Measurements from ENCODE around the gene SP140L.
"Not testable (repeated sequence)": the region's sequence is repeated elsewhere in the genome, so short reads cannot be mapped to it uniquely, and the experiment has no call there.

Gene SP140L

GRCh38 chr2:230323385-230324106 lies 3.4 kb upstream of the SP140L start:
- in situ Hi-C loops (cut with MboI; ENCODE audit: low sequenced_read_pairs): no loop called here

DNA sequence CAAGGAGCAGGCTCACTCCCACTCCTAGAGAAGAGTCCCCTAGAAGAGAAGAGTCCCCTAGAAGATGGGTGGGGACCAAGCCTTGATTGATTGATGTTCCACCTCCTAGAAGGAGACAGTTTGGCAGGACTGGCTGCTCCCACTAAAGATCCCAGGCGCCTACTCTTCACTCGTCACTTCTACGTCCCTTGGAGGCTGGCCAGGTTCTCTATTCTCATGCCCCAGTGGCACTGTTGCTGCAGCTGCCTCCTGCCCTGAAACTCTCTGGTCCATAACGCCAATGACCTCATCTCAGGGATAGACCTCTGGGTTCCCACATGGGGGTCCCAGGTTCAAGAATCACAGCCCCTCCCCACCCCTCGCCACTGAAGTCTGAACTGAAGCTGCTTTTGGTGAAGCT lies 2.5 kb upstream of the SP140L start:
- in situ Hi-C loops (cut with MboI; ENCODE audit: low sequenced_read_pairs): no loop called here

GRCh38 chr2:230325316-230326243 lies 1.4 kb upstream of the SP140L start:
- in situ Hi-C loops (cut with MboI; ENCODE audit: low sequenced_read_pairs): no loop called here

- in situ Hi-C loops (cut with MboI; ENCODE audit: low sequenced_read_pairs): no loop called here
Measured at GRCh38 chr2:230327418-230328154, 593 bp downstream of the SP140L start.

GRCh38 chr2:230328155-230328458 lies 1.1 kb downstream of the SP140L start:
- in situ Hi-C loops (cut with MboI; ENCODE audit: low sequenced_read_pairs): no loop called here

DNA sequence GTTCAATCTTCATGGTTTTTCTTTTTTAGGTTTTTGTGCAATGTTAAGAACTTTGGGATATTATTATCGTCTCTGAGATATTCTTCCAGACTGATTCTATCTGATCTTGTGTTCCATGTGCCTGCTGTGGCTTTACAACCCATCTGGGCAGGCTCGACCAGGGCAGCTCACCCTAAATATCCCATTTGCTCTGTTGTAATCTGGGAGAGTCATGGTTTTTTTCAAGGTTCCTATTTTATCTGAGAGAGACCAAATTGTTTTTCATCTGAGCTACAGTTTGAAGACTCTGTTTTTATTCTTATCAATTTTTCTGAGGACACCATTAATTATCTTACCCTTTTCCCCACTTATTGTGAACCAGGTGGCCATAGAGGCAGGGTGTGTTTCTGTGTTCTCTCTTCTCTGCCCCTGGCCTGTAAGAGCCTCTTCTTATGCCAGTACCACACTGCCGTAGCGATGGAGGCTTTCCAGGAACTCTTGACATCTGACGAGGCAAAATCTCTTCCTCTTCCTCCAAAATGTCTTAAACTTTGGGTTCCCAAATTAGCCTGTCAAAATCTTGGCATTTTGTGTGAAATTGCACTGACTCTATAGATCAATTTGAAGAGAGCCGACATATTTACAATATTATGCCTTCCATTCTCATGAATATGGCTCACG lies 3.1 kb downstream of the SP140L start:
- in situ Hi-C loops (cut with MboI; ENCODE audit: low sequenced_read_pairs): no loop called here

- in situ Hi-C loops (cut with MboI; ENCODE audit: low sequenced_read_pairs): no loop called here
Measured at GRCh38 chr2:230330725-230331124, 3.7 kb downstream of the SP140L start.

- in situ Hi-C loops (cut with MboI; ENCODE audit: low sequenced_read_pairs): no loop called here
Measured at GRCh38 chr2:230335461-230335863, 8.5 kb downstream of the SP140L start.

DNA sequence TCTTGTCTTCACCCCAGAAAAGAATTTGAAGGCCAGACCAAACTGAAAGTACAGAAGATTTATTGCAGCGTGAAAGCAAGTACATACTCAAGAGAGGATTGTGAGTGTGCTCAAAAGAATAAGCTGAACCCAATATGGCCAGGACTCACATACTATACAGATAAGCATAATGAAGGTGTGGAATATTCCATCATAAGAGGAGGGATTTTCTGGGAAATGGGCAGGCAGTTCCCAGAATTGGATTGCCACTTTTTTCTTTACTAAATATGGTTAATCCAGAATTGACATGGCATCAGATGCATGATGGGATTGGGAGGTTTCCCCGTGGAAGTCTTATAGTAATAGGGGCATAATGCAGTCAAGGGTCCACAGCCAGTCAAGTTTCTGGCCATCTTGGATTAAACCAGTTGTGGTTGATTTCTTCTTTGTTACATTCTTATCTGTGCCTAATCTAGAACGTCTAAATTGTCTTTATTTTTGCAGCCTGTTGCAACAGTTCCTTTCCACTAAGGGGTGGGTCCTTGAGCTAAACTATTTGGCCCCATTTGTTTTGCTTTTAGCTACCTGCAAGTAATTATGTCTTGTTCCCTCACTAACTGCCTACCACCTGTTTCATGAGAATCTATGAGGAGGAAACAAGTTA lies 9.0 kb downstream of the SP140L start:
- in situ Hi-C loops (cut with MboI; ENCODE audit: low sequenced_read_pairs): no loop called here

DNA sequence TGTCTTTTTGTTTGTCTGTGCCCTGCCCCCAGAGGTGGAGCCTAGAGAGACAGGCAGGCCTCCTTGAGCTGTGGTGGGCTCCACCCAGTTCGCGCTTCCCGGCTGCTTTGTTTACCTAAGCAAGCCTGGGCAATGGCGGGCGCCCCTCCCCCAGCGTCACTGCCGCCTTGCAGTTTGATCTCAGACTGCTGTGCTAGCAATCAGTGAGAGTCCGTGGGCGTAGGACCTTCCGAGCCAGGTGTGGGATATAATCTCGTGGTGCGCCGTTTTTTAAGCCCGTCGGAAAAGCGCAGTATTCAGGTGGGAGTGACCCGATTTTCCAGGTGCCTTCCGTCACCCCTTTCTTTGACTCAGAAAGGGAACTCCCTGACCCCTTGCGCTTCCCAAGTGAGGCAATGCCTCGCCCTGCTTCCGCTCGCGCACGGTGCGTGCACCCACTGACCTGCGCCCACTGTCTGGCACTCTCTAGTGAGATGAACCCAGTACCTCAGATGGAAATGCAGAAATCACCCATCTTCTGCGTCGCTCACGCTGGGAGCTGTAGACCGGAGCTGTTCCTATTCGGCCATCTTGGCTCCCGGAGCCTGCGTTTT lies 15.0 kb downstream of the SP140L start:
- in situ Hi-C loops (cut with MboI; ENCODE audit: low sequenced_read_pairs): not testable (repeated sequence)

- in situ Hi-C loops (cut with MboI; ENCODE audit: low sequenced_read_pairs): not testable (repeated sequence)
Measured at GRCh38 chr2:230343041-230343624, 16.1 kb downstream of the SP140L start.

GRCh38 chr2:230343747-230344146 lies 16.8 kb downstream of the SP140L start:
- in situ Hi-C loops (cut with MboI; ENCODE audit: low sequenced_read_pairs): no loop called here

GRCh38 chr2:230346465-230346864 lies 19.5 kb downstream of the SP140L start:
- in situ Hi-C loops (cut with MboI; ENCODE audit: low sequenced_read_pairs): no loop called here

- in situ Hi-C loops (cut with MboI; ENCODE audit: low sequenced_read_pairs): no loop called here
Measured at GRCh38 chr2:230346921-230347533, 20.0 kb downstream of the SP140L start.

- in situ Hi-C loops (cut with MboI; ENCODE audit: low sequenced_read_pairs): no loop called here
Measured at GRCh38 chr2:230347659-230348305, 20.8 kb downstream of the SP140L start.

DNA sequence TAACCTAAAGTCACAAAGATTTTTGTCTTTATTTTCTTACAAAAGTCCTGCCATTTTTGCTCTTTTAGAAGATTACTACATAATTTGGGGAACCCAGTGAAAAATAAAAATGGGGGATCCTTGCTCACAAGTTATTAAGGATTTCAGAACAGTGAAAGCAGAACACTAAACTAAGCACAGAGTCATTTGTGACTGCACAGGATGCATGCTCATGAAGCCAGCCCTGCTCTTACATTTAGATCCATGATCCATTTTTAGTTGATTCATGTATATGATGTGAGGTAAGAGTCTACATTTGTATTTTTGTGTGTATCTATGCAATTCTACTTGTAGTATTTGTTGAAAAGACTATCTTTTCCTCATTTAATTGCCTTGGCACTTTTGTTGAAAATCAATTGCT lies 21.8 kb downstream of the SP140L start:
- in situ Hi-C loops (cut with MboI; ENCODE audit: low sequenced_read_pairs): no loop called here

DNA sequence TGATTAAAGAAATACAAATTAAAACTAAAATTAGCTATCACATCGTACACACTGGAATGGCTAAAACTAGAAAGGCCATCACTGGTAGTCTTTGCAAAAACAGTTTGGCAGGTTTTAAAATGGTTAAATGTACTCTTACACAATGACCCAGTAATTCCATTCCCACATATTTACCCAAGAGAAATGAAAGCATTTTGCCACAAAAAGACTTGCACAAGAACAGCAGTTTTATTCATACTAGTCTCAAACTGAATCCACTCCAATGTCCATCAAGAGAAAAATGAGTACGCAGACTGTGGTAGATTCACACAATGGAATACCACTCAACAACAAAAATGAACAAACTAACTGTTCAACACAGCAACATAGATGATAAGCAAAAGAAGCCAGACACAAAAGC lies 29.1 kb downstream of the SP140L start:
- in situ Hi-C loops (cut with MboI; ENCODE audit: low sequenced_read_pairs): no loop called here

- in situ Hi-C loops (cut with MboI; ENCODE audit: low sequenced_read_pairs): no loop called here
Measured at GRCh38 chr2:230358305-230358704, 31.3 kb downstream of the SP140L start.

DNA sequence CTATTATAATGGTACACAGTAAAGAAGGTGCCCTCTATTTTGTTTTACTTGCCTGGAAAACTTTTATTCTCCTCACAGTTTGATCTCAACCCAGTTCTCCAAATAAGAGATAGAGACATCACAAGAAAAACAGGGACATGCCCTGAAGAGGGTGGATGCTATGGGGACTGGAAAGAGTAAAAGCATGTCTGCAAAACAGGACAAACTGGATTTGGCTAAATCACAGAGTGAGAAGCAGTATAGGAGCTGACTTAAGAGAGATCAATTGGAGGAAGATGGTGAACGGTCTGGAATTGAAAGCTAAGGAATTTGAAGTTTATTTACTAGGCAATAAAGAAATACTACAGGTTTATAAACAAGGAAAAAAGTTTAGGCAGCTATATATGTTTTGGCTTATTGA lies 33.0 kb downstream of the SP140L start:
- in situ Hi-C loops (cut with MboI; ENCODE audit: low sequenced_read_pairs): no loop called here
